Suppressor macrophage treated with lipopolysaccharide for 1 hour (primary cell): ENCODE measurements around the gene HOXD8.

ENCODE experiments used
- DNase-seq, 3 donors: peaks; one replicate each; pipeline ENCODE4 v3.0.0-alpha.2; 2020 to 2022

The HOXD8 gene

GRCh38 chr2:176147800-176148496 lies 18.4 kb downstream of the HOXD8 start:
- no peak for DNase-seq

- DNase-seq: no peak
Measured at GRCh38 chr2:176148751-176149421, 19.4 kb downstream of the HOXD8 start.

GRCh38 chr2:176149481-176149938 lies 20.0 kb downstream of the HOXD8 start:
- no peak for DNase-seq

- DNase-seq: no peak
Measured at GRCh38 chr2:176149939-176150583, 20.6 kb downstream of the HOXD8 start.

GRCh38 chr2:176150584-176151441 lies 21.3 kb downstream of the HOXD8 start:
- no peak for DNase-seq

- DNase-seq: no peak
Measured at GRCh38 chr2:176151442-176152287, 22.2 kb downstream of the HOXD8 start, which contains the start of gene HOXD4. HOXD4 (plus strand) TSS chr2:176151550; CDS start chr2:176151634, 84 bp downstream.

GRCh38 chr2:176152350-176153181 lies 23.1 kb downstream of the HOXD8 start:
- DNase-seq: no peak

- DNase-seq: no peak
Measured at GRCh38 chr2:176154576-176155252, 25.2 kb downstream of the HOXD8 start.

GRCh38 chr2:176155356-176156044 lies 26.0 kb downstream of the HOXD8 start:
- DNase-seq: no peak

- DNase-seq: no peak
Measured at GRCh38 chr2:176156301-176156806, 26.8 kb downstream of the HOXD8 start.

GRCh38 chr2:176156807-176157498 lies 27.4 kb downstream of the HOXD8 start, which contains the start of gene HOXD3:
HOXD3 (plus strand) TSS chr2:176157307; CDS start chr2:176169115, 11,808 bp downstream.
- DNase-seq: no peak

GRCh38 chr2:176157499-176158185 lies 28.1 kb downstream of the HOXD8 start:
- DNase-seq: no peak

GRCh38 chr2:176158186-176158591 lies 28.7 kb downstream of the HOXD8 start:
- DNase-seq: no peak

- no peak for DNase-seq
Measured at GRCh38 chr2:176158855-176159662, 29.6 kb downstream of the HOXD8 start.

- no peak for DNase-seq
Measured at GRCh38 chr2:176159663-176160250, 30.3 kb downstream of the HOXD8 start.

- DNase-seq: no peak
Measured at GRCh38 chr2:176160251-176160985, 30.9 kb downstream of the HOXD8 start.
